SU-DHL-6 (cell line): ENCODE measurements around the gene FBH1.
A peak's percentile ranks its signal among the peaks of the same experiment; 100 is the strongest.

Experiments
- H2AFZ ChIP-seq: fragments of 200-600 bp; sonication (generic); 2 replicates; pipeline ENCODE4 v1.6.1; 2014; ENCODE audit warnings: low read depth, mild to moderate bottlenecking, moderate library complexity, mixed read lengths, antibody characterized with exemption, low read length; ENCODE audit not compliant: severe bottlenecking
- H3F3A ChIP-seq: fragments of 200-600 bp; shearing (Covaris generic); 2 replicates; pipeline ENCODE4 v1.6.0; 2016; ENCODE audit warnings: antibody characterized with exemption, mild to moderate bottlenecking; ENCODE audit not compliant: insufficient read depth
- H3K27ac ChIP-seq: fragments of 200-600 bp; sonication (generic); 2 replicates; pipeline ENCODE4 v1.5.1; 2016; ENCODE audit warnings: low read depth, mild to moderate bottlenecking, low read length, moderate library complexity, mixed read lengths
- H3K27me3 ChIP-seq: fragments of 200-600 bp; sonication (generic), shearing (Covaris generic); 2 replicates; pipeline ENCODE4 v1.6.0; 2014; ENCODE audit warnings: mild to moderate bottlenecking, low read length
- H3K36me3 ChIP-seq: fragments of 200-600 bp; sonication (generic); 2 replicates; pipeline ENCODE4 v1.6.1; 2014; ENCODE audit warnings: mild to moderate bottlenecking, low read length, mixed read lengths
- H3K4me2 ChIP-seq: fragments of 300-600, 200-600 bp; shearing (Covaris generic), sonication (generic); 2 replicates; pipeline ENCODE4 v1.6.0; 2014; ENCODE audit warnings: low read length, low read depth, mild to moderate bottlenecking; ENCODE audit not compliant: poor library complexity, severe bottlenecking
- H3K4me3 ChIP-seq: fragments of 200-600 bp; sonication (generic); 2 replicates; pipeline ENCODE4 v1.5.1; 2014; ENCODE audit warnings: antibody characterized with exemption, low read length, mild to moderate bottlenecking, mixed read lengths; ENCODE audit not compliant: insufficient read depth, poor library complexity, severe bottlenecking
- H3K79me2 ChIP-seq: fragments of 200-600 bp; sonication (generic); 2 replicates; pipeline ENCODE4 v1.6.1; 2014; ENCODE audit warnings: mild to moderate bottlenecking, low read length, moderate library complexity; ENCODE audit not compliant: insufficient read depth
- H3K9ac ChIP-seq: fragments of 200-600 bp; sonication (generic); 2 replicates; pipeline ENCODE4 v1.7.0; 2014; ENCODE audit warnings: mild to moderate bottlenecking, low read length
- H3K9me2 ChIP-seq: fragments of 200-600 bp; sonication (generic); replicated peaks from 2 replicates; pipeline ENCODE4 v1.6.1; 2014; ENCODE audit warnings: low read length; ENCODE audit not compliant: insufficient read depth
- H3K9me3 ChIP-seq: fragments of 200-600 bp; sonication (generic); 2 replicates; pipeline ENCODE4 v1.6.1; 2014; ENCODE audit warnings: low read length, mixed read lengths; ENCODE audit not compliant: insufficient read depth
- H4K20me1 ChIP-seq: fragments of 200-600 bp; sonication (generic); 2 replicates; pipeline ENCODE4 v1.6.1; 2014; ENCODE audit warnings: low read depth, mild to moderate bottlenecking, antibody characterized with exemption, low read length, moderate library complexity, mixed read lengths
- CTCF ChIP-seq: fragments of 200-600 bp; sonication (generic); IDR thresholded peaks from one replicate; pipeline ENCODE4 v1.5.1; 2017; ENCODE audit warnings: antibody characterized with exemption, mild to moderate bottlenecking, low read length, moderate library complexity; ENCODE audit not compliant: insufficient read depth, poor library complexity, severe bottlenecking
- EZH2phosphoT487 ChIP-seq: fragments of 200-600 bp; sonication (generic), shearing (Covaris generic); conservative IDR thresholded peaks from 2 replicates; pipeline ENCODE4 v1.6.1; 2018; ENCODE audit warnings: mild to moderate bottlenecking, antibody characterized with exemption, low read length, moderate library complexity, mixed read lengths

Gene FBH1

GRCh38 chr10:5889624-5890451 lies at the start of gene FBH1, which contains the start of gene ANKRD16:
Gene FBH1 (plus strand): TSS chr10:5890243. CDS start chr10:5890346, 103 bp downstream.
Gene ANKRD16 (minus strand): TSS chr10:5889893. CDS start chr10:5889354, 539 bp downstream.
- H3K79me2 ChIP-seq: peaks cover 38% of the 10 kb centered on the region
- H3K27ac ChIP-seq: peak within 1 kb of the TSS; percentile 34; the same call in 1 of the 2 replicates
- H3K4me2 ChIP-seq: peak within 1 kb of the TSS; percentile 58
- TF ChIP-seq CTCF: no peak
- no peak for TF ChIP-seq EZH2phosphoT487
- H3K9me2 ChIP-seq: no peaks in the 10 kb centered on the region
- H3K9ac ChIP-seq: peak within 1 kb of the TSS; percentile 92
- H3F3A ChIP-seq: 0 out of 2 replicates have a peak, but pooled peaks cover 2% of the 10 kb centered on the region
- no peaks in the 10 kb centered on the region for H3K9me3 ChIP-seq
- H3K36me3 ChIP-seq: peaks cover 8% of the 10 kb centered on the region; the same call in 1 of the 2 replicates
- no peaks in the 10 kb centered on the region for H4K20me1 ChIP-seq
- H3K4me3 ChIP-seq: peak within 1 kb of the TSS; percentile 97
- H2AFZ ChIP-seq: peak within 1 kb of the TSS; percentile 94
- no peaks in the 10 kb centered on the region for H3K27me3 ChIP-seq

GRCh38 chr10:5840314-5841307 lies 49.4 kb upstream of the FBH1 start:
- peak overlapping the region; percentile 93 for H3K27ac ChIP-seq
- H2AFZ ChIP-seq: no peak overlapping the region
- no peaks in the 10 kb centered on the region for H3K9me3 ChIP-seq
- no peaks in the 10 kb centered on the region for H3K27me3 ChIP-seq
- no peaks in the 10 kb centered on the region for H4K20me1 ChIP-seq
- no peaks in the 10 kb centered on the region for H3K36me3 ChIP-seq
- TF ChIP-seq EZH2phosphoT487 (no peak), CTCF (no peak)
- H3K4me2 ChIP-seq: peak overlapping the region; percentile 66
- H3F3A ChIP-seq: peaks cover 50% of the 10 kb centered on the region
- peak overlapping the region; percentile 64 for H3K9ac ChIP-seq
- peak overlapping the region; percentile 42 for H3K4me3 ChIP-seq
- H3K79me2 ChIP-seq: no peaks in the 10 kb centered on the region
- no peaks in the 10 kb centered on the region for H3K9me2 ChIP-seq

GRCh38 chr10:5841965-5842364 lies 48.1 kb upstream of the FBH1 start:
- peaks cover 62% of the 10 kb centered on the region for H3F3A ChIP-seq
- H3K4me2 ChIP-seq: peak overlapping the region; percentile 66
- no peak for TF ChIP-seq EZH2phosphoT487
- TF ChIP-seq CTCF: no peak
- H3K9me3 ChIP-seq: no peaks in the 10 kb centered on the region
- H3K9ac ChIP-seq: peak overlapping the region; percentile 22
- no peaks in the 10 kb centered on the region for H3K79me2 ChIP-seq
- H3K9me2 ChIP-seq: no peaks in the 10 kb centered on the region
- no peak overlapping the region for H2AFZ ChIP-seq
- H3K36me3 ChIP-seq: no peaks in the 10 kb centered on the region
- no peak overlapping the region for H3K4me3 ChIP-seq
- no peaks in the 10 kb centered on the region for H4K20me1 ChIP-seq
- no peaks in the 10 kb centered on the region for H3K27me3 ChIP-seq
- H3K27ac ChIP-seq: peak overlapping the region; percentile 93
